IPS-18c (cell line): ENCODE results near the gene IL4.
"Not testable (repeated sequence)": the region's sequence is repeated elsewhere in the genome, so short reads cannot be mapped to it uniquely, and the experiment has no call there.

Experiments
- H3K4me3 ChIP-seq: 2 replicates; pipeline ENCODE4 v1.7.0; 2013; ENCODE audit warnings: low read depth, mild to moderate bottlenecking, low read length, moderate library complexity; ENCODE audit not compliant: insufficient read depth
- H3K9me3 ChIP-seq: one replicate; pipeline ENCODE4 v1.6.1; 2013; ENCODE audit warnings: mild to moderate bottlenecking, low read length, moderate library complexity; ENCODE audit not compliant: control insufficient read depth, insufficient read depth

Gene IL4

GRCh38 chr5:132681983-132682382, 8.2 kb downstream of the IL4 start:
- Histone ChIP-seq H3K9me3 (no peaks in the 10 kb centered on the region), H3K4me3 (no peak overlapping the region)

GRCh38 chr5:132684491-132684890, 10.7 kb downstream of the IL4 start:
- no peaks in the 10 kb centered on the region for H3K9me3 ChIP-seq
- H3K4me3 ChIP-seq = no peak overlapping the region

- Histone ChIP-seq H3K4me3 (no peak overlapping the region), H3K9me3 (no peaks in the 10 kb centered on the region)
Measured at GRCh38 chr5:132684922-132685720, 11.3 kb downstream of the IL4 start.

- no peaks in the 10 kb centered on the region for H3K9me3 ChIP-seq
- no peak overlapping the region for H3K4me3 ChIP-seq
Measured at GRCh38 chr5:132686193-132686592, 12.4 kb downstream of the IL4 start.

GRCh38 chr5:132687995-132688394, 14.2 kb downstream of the IL4 start:
- H3K4me3 ChIP-seq = no peak overlapping the region

GRCh38 chr5:132688536-132689339, 14.9 kb downstream of the IL4 start:
- H3K4me3 ChIP-seq = no peak overlapping the region
- H3K9me3 ChIP-seq = no peaks in the 10 kb centered on the region

More at GRCh38 chr5:132687995-132688394, 14.2 kb downstream of the IL4 start:
- no peaks in the 10 kb centered on the region for H3K9me3 ChIP-seq

GRCh38 chr5:132689513-132689912, 15.7 kb downstream of the IL4 start:
- Histone ChIP-seq H3K9me3 (no peaks in the 10 kb centered on the region), H3K4me3 (no peak overlapping the region)

- Histone ChIP-seq H3K4me3 (no peak overlapping the region), H3K9me3 (no peaks in the 10 kb centered on the region)
Measured at GRCh38 chr5:132690156-132690555, 16.4 kb downstream of the IL4 start.

GRCh38 chr5:132691755-132692631, 18.2 kb downstream of the IL4 start:
- not testable (repeated sequence) for H3K9me3 ChIP-seq, H3K4me3 ChIP-seq

GRCh38 chr5:132692632-132692967, 18.8 kb downstream of the IL4 start:
- Histone ChIP-seq H3K9me3 (no peaks in the 10 kb centered on the region), H3K4me3 (no peak overlapping the region)

GRCh38 chr5:132695956-132696355, 22.2 kb downstream of the IL4 start:
- no peaks in the 10 kb centered on the region for H3K9me3 ChIP-seq
- no peak overlapping the region for H3K4me3 ChIP-seq

GRCh38 chr5:132704875-132705274, 31.1 kb downstream of the IL4 start:
- H3K9me3 ChIP-seq = no peaks in the 10 kb centered on the region
- no peak overlapping the region for H3K4me3 ChIP-seq

GRCh38 chr5:132708645-132709044, 34.9 kb downstream of the IL4 start:
- H3K4me3 ChIP-seq = no peak overlapping the region
- no peaks in the 10 kb centered on the region for H3K9me3 ChIP-seq

- Histone ChIP-seq H3K9me3 (no peaks in the 10 kb centered on the region), H3K4me3 (no peak overlapping the region)
Measured at GRCh38 chr5:132714456-132715307, 40.9 kb downstream of the IL4 start.

GRCh38 chr5:132718544-132719312, 44.9 kb downstream of the IL4 start:
- H3K4me3 ChIP-seq = no peak overlapping the region

GRCh38 chr5:132725745-132726144, 52.0 kb downstream of the IL4 start:
- H3K9me3 ChIP-seq = no peaks in the 10 kb centered on the region
- H3K4me3 ChIP-seq = no peak overlapping the region

More at GRCh38 chr5:132718544-132719312, 44.9 kb downstream of the IL4 start:
- no peaks in the 10 kb centered on the region for H3K9me3 ChIP-seq
